ENCODE results near the gene CRAMP1. TPM values are rescaled to one million over a fixed set of nuclear protein-coding genes. Genes with fewer than 3 reads are reported as not detected.

Gene CRAMP1
- total and polyA plus RNA-seq, 10 donors = 3.0 to 32.4 (median 17.2) TPM

GRCh38 chr16:1669698-1670097 lies 57.5 kb downstream of the CRAMP1 start:
- H3K27ac ChIP-seq = no peak overlapping the region
- TF ChIP-seq, protein P1, sequence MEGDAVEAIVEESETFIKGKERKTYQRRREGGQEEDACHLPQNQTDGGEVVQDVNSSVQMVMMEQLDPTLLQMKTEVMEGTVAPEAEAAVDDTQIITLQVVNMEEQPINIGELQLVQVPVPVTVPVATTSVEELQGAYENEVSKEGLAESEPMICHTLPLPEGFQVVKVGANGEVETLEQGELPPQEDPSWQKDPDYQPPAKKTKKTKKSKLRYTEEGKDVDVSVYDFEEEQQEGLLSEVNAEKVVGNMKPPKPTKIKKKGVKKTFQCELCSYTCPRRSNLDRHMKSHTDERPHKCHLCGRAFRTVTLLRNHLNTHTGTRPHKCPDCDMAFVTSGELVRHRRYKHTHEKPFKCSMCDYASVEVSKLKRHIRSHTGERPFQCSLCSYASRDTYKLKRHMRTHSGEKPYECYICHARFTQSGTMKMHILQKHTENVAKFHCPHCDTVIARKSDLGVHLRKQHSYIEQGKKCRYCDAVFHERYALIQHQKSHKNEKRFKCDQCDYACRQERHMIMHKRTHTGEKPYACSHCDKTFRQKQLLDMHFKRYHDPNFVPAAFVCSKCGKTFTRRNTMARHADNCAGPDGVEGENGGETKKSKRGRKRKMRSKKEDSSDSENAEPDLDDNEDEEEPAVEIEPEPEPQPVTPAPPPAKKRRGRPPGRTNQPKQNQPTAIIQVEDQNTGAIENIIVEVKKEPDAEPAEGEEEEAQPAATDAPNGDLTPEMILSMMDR (IDR thresholded peaks at IDR 0.05 in 8 of 11, conservative IDR thresholded peaks at IDR 0.05 in 3 of 11) = no peak
- TF ChIP-seq POLR2AphosphoS5 (IDR thresholded peaks at IDR 0.05) (no peak), POLR2A (IDR thresholded peaks at IDR 0.05) (no peak)
- H3K27me3 ChIP-seq (replicated peaks in 1 of 7) = no peaks in the 10 kb centered on the region
- peaks cover 2 to 100% (median 94%) of the 10 kb centered on the region in 6 donors for H3K36me3 ChIP-seq
- H3K9me3 ChIP-seq = no peaks in the 10 kb centered on the region
- H3K4me3 ChIP-seq = no peak overlapping the region
- intact Hi-C loops (cut with DNase I; ENCODE audit: low total_unique reads) = no loop called here
- no peak for DNase-seq
- 86 to 97% (median 95%) methylated on average over 6 to 7 of the region's 7 CpGs for WGBS, 5 donors
- H3K4me1 ChIP-seq = no peaks in the 10 kb centered on the region

DNA sequence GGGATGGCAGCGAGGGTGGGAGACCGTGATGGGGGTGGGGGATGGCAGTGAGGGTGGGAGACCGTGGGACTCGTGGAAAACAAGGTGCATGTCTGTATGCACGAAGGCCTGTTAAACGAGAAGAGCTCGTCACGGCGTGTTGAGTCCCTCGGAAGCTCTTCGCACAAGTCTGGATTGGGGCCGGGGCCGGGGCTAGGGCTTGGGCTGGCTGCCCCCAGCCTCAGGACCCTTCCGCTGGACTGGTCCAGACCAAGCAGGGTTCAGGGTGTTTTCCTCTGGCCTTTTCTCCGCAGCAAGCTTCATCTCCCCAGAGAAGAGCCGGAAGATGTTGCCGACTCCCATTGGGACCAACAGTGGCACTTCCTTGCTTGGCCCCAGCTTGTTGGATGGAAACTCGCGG lies 58.2 kb downstream of the CRAMP1 start:
- H3K27me3 ChIP-seq (replicated peaks in 1 of 7) = no peaks in the 10 kb centered on the region
- H3K9me3 ChIP-seq = no peaks in the 10 kb centered on the region
- peaks cover 2 to 100% (median 94%) of the 10 kb centered on the region in 6 donors for H3K36me3 ChIP-seq
- TF ChIP-seq POLR2AphosphoS5 (IDR thresholded peaks at IDR 0.05) (no peak), POLR2A (IDR thresholded peaks at IDR 0.05) (no peak)
- TF ChIP-seq, protein P1 (IDR thresholded peaks at IDR 0.05 in 8 of 11, conservative IDR thresholded peaks at IDR 0.05 in 3 of 11) = no peak
- DNase-seq = no peak
- WGBS, 5 donors = 94 to 97% (median 95%) methylated on average over 19 of the region's 19 CpGs
- H3K4me1 ChIP-seq = no peaks in the 10 kb centered on the region
- no peak overlapping the region for H3K4me3 ChIP-seq
- H3K27ac ChIP-seq = no peak overlapping the region
- intact Hi-C loops (cut with DNase I; ENCODE audit: low total_unique reads) = no loop called here

- Histone ChIP-seq H3K27me3 (replicated peaks in 1 of 7) (no peaks in the 10 kb centered on the region), H3K36me3 (peaks cover 2 to 100% (median 92%) of the 10 kb centered on the region in 6 donors), H3K9me3 (no peaks in the 10 kb centered on the region), H3K4me3 (no peak overlapping the region), H3K27ac (no peak overlapping the region), H3K4me1 (no peaks in the 10 kb centered on the region)
- TF ChIP-seq, protein P1 (IDR thresholded peaks at IDR 0.05 in 8 of 11, conservative IDR thresholded peaks at IDR 0.05 in 3 of 11) = no peak
- no peak for TF ChIP-seq POLR2AphosphoS5 (IDR thresholded peaks at IDR 0.05)
- no peak for TF ChIP-seq POLR2A (IDR thresholded peaks at IDR 0.05)
- intact Hi-C loops (cut with DNase I; ENCODE audit: low total_unique reads) = no loop called here
- WGBS, 5 donors = 94 to 99% (median 97%) methylated on average over 7 of the region's 7 CpGs
- DNase-seq = no peak
These were observed 58.7 kb downstream of the CRAMP1 start for GRCh38 chr16:1670866-1671265.

GRCh38 chr16:1673424-1674151 lies 61.4 kb downstream of the CRAMP1 start:
- Histone ChIP-seq H3K27me3 (replicated peaks in 1 of 7) (no peaks in the 10 kb centered on the region), H3K27ac (no peak overlapping the region), H3K4me1 (peaks cover 4 to 13% (median 9%) of the 10 kb centered on the region in 6 donors), H3K36me3 (peaks cover 2 to 77% (median 65%) of the 10 kb centered on the region in 6 donors), H3K4me3 (no peak overlapping the region), H3K9me3 (no peaks in the 10 kb centered on the region)
- WGBS, 5 donors = 90 to 98% (median 93%) methylated on average over 19 to 26 of the region's 26 CpGs
- TF ChIP-seq, protein P1 (IDR thresholded peaks at IDR 0.05 in 8 of 11, conservative IDR thresholded peaks at IDR 0.05 in 3 of 11) = no peak
- TF ChIP-seq POLR2AphosphoS5 (IDR thresholded peaks at IDR 0.05) (no peak), POLR2A (IDR thresholded peaks at IDR 0.05) (no peak)
- intact Hi-C loops (cut with DNase I; ENCODE audit: low total_unique reads) = no loop called here
- DNase-seq = no peak
